GM18909 (cell line): ENCODE results near the gene TMX4.

ENCODE experiments used
- ATAC-seq: cut with Tn5 transposase; IDR thresholded peaks from one replicate; pipeline ENCODE4 v1.9.1; 2021; ENCODE audit warnings: mild to moderate bottlenecking; ENCODE audit not compliant: unreplicated experiment, poor library complexity

The TMX4 gene

DNA sequence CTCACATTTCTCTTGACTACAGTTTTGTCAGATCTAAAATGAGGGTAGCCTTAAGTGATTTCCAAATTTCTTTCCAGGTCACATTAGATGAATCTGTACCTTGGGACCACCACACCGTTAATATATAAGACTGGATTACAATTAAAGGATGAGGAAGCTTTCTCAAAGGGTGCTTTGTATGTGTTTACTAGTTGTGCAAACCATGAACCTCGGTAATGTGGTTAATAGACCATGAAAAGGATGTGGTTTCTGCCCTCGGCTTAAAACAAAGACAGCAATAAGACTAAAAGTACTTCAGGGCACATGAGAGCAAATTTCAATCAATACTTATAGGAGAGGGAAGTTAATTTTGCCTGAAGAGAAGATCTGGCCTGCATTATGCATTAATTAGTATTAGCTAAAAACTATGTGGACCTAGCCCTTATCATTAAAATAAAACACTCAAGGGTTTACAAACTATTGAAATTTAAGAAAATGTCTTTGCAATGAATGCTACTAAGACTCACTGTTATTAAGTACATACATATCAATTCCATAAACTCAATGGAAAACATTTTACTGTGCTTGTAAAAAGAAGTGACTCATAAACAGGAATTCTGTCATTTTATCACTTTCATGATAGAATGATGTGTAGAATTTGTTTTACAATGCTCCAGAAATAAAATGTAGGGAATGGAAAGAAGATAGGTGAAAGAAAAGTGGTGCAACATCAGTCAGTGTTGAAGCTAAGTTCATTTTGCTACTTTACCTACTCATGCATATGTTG is 936 bp upstream of the TMX4 start:
- ATAC-seq, result peak; percentile 54

DNA sequence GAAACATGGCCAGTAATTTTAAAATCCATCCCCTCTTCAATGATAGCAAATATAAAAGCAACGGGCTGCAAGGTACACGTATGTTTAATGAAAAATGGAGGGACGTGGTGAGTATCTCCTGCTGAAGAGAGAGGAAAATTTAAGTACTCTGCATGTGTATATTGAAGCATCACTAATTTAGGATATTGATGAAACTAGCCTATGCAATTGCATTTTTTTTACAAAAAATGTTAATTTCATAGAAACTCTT is 362 bp upstream of the TMX4 start:
- no peak for ATAC-seq

DNA sequence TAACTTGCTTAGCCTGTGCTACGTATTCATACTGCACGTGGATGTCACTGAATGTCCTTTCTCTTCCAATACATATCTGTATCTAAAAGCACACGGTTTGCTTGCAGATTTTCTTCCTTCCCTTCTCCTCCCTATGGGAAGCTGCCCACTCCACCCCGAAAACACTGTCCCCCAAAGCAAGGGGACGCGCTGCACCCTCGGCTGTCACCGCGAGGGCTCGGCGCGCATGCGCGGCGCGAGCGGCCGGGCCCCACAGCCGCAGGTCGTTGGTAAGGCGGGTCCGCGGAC is 659 bp downstream of the TMX4 start:
- peak; percentile 62 for ATAC-seq

DNA sequence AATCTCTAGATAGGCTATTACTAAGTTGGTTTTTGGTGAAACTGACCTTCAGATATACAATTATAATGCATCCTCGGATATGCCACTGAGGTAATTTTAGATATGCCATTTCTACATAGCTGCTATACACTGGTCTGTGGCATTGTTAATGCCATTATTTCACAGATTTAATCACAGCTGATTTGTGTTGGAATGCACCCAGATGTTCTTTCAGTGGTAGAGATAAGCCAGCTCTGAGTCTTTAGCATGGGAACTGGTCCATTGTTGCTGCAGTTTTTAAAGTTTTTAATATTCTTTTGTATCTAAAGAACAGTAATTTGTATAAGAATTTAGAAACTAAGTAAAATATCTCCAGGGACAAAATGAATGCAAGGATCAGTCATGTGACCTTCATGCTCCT is 6.8 kb downstream of the TMX4 start:
- ATAC-seq, result no peak

DNA sequence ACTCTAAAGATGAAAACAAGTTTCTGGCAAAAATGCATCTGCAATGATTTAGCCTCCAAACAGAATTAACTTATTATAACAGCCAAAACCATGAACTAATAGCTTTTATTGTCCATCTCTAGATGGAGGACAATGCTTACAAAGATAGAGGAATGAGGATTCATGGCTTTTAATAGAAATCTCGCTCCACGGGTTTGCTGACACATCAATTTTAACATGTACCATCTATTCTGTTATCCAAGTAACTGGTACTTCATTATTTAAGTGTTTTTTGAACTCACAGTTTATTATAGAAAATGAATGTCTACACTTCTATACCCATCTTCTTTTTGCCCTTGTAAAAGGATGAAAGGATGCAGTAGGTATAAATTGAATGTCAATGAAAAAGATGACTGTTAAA is 10.8 kb downstream of the TMX4 start:
- no peak for ATAC-seq

DNA sequence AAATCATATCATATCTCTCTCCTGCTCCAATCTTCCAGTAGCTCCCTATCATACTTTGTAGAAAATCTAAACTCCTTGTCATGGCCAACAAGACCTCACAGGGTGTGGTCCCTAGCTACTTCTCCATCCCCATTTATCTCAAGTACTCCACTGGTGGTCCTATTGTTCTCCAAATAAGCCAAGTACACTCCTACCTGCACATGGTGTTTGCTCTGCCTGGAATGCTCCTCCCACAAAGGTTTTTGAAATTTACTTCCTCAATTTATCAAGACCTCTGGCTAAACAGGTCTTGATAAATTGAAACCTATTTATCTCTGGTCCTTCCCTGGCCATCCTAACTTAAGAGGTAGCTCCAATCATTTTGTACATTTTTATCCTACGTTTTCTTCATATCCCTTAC is 12.1 kb downstream of the TMX4 start:
- ATAC-seq, result no peak

DNA sequence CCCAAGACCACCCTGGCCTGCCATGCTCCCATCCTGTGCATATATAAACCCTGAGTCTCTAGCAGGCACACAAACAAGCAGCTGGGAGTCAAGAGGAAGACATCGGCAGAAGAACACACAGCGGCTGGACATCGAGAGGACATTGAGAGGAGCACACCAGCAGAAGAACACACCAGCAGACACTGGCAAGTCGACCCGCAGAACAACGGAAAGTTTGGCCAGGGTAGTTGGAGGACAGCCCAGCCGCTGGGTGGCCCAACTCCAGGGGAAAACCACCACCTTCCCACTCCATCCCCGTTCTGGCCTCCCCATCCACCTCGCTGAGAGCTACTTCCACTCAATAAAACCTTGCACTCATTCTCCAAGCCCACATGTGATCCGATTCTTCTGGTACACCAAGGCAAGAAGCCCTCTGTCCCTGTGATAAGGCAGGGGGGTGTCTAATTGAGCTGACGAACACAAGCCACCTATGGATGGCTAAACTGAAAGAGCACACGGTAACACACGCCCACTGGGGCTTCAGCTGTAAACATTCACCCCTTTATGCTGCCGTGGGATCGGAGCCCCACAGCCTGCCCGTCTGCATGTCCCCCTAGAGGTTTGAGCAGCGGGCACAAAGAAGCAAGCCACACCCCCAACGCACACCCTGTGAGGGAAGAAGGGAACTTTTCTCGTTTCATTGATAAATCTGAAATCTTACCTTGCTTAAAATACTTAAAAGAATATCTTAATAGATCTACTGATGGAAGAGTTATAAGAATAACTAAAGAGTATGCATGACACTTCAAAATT is 13.8 kb downstream of the TMX4 start:
- ATAC-seq, result no peak

DNA sequence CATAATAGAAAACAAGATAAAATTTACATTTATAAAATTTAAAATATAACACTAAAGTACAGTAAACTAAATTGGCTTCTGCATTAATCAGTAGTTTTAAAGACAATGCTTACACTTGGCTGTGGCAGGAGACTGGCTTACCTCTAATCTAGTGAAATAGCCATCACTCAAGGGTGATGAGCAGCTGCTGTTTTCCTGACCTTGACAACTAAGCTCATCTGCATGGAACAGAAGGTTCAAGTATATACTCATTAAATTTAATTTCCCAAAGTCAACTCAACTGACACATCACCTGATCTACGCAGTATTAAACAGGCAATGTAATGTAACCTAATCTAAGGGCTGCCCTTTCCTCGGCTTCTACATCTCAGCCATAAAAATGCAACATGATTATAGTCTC is 14.5 kb downstream of the TMX4 start:
- ATAC-seq, result no peak

DNA sequence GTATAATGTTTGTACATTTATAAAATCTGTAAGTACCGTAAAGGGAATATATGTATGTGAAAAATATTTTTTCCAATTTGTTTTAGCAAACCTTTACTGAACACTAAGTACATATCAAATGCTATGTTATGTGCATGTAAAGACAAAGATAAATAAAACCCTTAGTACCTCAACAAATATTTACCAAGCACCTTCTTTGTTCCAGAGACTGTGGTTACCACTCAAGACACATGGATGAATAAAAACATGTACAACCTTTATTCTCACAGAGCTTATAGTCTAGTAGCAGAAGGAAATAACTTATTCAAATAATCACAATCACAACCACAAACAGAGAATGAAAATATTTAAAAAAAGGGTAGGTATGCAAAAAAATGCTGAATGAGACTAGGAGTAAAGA is 17.5 kb downstream of the TMX4 start:
- no peak for ATAC-seq

DNA sequence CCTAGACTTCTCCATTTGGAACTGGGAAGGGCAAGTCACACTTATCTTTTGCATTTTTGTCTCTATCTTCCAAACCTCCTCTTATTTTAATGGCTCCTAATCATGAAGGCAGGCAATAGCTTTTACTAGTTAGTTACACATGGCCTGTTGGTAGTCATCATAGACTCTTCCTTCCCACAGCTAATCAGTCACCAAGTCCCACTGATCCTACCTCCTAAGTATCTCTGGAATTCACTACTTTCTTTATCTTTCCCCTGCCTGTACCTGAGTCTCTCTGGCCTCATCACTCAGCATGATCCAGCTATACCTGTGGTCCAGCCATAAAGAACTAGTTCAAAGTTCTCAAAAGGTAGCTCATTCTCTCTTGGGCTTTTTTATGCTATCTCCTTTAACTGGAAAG is 18.8 kb downstream of the TMX4 start:
- no peak for ATAC-seq

DNA sequence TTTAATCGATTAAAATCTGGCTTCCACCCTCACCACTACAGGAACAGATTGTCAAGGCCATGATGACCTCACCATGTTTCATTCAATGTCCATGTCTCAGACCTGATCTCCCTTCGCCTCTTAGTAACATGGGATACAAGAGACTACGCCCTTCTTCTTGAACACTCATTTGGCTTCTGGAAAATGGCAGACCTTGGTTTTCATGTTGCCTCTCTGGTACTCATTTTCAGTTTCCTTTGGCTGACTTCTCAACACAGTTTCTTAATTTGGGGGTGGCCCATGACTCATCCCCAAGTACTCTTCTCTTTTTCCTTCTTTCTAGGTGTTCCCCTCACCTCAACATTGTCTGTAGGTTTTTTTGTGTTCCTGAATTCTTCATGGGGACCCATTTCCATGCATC is 22.7 kb downstream of the TMX4 start:
- ATAC-seq, result no peak

DNA sequence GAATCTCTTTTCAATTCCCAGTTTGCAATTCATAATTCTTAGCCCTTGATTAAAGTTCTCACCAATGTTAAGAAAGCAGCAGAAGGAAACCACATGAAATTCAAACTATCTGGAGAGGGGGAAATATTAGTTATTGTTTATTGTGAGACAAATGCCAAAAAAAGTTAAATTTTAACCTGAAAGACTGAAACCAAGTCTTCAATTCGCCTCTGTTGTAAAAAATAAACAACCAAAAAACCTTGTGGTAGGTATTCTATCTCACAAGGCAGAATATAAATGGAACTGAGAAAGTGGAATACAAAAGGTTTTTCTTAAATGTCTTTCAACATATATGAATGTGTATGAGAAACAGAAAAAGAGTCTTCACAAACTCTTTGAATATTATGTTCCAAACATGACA is 24.8 kb downstream of the TMX4 start:
- peak; percentile 62 for ATAC-seq

DNA sequence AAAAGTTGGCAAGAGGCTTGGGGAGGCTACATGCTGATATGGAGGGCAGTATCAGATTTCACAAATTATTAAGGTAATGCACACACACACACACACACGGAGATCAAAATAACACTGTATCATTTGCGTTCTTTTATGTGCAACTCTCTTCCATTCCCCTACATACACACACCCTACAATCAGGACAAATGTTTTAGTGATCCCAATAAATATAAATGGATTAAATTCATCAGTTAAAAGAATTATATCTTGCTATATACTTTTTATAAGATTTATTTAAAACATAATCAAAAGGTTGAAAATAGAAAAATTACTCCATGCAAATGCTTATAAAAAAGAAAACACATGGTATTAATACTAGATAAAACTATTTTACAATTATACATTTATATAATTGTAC is 25.9 kb downstream of the TMX4 start:
- no peak for ATAC-seq

DNA sequence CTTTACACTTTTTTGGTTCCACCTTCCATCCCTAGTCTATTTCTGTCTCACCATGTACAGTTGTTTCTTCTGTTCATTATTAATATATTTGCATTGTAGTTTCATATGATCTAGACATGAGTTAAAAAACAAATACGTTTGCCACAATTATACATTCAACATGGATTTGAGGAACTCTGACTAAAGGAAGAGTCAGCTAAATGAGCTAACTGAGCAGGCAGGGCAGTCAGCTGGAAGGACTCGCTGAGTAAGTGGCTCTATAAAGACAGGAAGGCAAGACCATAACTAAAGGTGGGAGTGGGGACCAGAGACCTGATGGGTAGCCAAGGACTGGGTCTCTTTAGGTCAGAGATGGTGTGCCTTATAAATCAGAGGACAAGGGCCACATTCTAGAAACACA is 26.3 kb downstream of the TMX4 start:
- ATAC-seq, result no peak

DNA sequence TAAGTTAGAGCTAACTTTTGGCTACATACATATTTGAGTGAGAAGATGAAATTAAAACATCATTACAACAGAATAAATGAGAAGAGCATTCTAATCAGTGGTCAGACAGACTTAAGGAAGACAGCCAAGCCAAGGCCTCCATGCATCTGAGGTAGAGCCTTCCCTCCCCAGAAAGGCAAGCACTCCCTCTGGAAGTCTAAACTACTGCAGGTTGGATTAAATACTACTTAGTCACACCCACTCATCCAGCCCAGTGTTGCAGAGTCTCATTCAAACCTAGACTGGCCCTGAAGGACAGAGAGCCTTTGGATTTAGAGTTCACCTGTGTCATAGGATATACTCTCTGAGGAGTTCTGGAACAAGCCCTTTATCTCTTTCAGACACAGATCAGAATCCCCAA is 29.2 kb downstream of the TMX4 start:
- ATAC-seq, result no peak

DNA sequence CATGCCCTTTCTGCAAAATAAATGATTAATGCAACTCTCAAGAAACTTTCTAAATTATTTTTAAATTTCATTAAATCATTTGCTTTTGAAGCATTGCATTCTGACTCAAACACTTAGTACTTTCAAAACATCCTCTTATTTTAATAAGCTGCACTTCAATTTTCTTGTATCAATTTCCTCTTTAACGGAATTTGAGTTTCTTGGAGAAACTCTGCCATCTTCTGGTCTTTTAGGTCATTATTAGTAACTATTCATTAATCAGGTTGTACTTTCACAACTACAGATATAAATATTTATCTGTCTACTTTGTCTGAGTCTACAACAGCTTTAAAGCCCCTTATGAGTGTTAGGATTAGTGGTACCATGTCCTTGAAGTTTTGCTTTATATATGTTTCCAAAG is 30.2 kb downstream of the TMX4 start:
- ATAC-seq, result no peak

DNA sequence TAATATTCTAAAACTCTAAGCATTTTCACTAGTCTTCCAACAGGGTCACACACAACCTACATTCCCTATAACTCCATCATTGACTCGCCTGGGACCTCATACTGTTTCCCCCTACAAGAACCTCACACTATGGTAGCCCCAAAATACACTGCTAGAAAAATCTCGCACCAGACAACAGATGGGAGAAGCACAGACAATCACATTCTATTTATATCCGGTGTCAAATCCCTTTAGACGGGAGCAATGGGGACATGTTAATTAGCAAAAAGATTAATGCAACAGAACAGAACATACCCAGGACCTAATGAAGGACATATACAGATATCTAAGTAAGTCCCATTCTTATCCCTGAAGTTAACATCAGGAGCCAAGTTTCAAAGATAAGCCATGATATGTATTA is 33.6 kb downstream of the TMX4 start:
- no peak for ATAC-seq

DNA sequence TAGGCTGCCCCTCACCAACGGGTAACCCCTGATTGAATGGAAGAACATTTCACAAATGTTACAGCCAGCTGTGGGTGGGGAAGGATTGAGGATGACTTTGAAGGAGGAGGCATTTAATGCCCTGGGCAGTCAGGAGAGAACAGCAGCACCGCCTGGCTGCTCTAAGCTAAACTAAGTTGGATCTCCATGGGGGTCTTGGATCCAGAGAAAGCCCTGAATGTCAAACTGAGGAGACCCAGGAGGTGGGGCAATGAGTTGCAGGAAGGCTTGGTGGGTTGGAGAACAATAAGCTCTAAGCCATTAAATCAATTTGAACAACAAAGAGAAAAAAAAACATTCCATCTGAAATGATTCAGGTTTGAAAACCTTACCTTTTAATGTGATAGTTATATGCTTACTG is 35.4 kb downstream of the TMX4 start:
- no peak for ATAC-seq

DNA sequence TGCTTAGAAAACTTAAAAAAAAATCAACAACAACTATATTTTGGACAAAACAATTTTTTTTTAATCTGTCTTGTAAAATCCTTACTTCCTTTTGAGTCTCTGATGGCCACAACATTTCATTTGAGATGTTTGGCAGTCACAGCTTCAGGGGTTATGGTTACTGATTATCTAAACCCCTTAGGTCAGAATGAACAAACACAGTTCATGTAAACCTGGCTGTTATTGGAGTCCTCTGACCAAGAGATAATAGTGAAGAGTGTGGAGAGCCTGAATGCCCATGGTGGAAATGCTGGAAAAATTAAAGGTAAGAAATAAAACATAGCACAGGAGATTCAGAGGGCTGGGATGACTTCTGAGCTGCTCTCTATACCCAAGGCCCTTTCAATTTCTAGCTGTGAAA is 38.2 kb downstream of the TMX4 start:
- no peak for ATAC-seq

DNA sequence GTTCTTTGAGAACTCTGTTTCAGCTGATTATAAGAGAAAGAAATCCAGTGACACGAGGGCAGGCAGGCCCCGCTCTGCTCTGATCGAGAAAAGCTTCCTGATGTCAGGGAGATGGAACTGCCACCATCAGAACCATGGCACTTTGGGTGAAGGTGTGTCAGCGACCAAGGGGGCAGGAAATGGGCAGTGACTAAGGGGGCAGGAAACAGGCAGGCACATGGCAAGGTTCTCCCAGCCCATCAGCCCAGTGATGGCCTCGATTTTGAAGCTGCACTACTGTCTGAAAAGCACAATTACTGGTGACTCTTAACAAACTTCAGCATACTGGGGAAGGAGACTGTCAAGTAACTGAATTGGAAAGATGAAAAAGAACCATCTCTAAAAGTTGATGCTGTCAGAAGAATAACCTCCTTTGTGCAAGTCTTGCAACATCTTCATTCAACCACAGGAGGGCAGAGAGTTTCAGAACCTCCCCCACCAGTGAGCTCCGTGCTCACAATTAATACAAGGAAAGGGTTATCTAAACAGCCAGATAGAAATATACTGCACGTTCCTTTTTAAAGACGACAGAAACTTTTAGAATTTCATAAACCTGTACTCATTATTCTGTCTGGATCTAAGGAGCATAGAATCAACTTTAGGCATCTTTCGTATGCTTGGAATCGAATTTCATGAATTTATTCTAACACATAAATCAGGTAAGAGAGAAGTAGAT is 39.1 kb downstream of the TMX4 start:
- ATAC-seq, result peak; percentile 89

DNA sequence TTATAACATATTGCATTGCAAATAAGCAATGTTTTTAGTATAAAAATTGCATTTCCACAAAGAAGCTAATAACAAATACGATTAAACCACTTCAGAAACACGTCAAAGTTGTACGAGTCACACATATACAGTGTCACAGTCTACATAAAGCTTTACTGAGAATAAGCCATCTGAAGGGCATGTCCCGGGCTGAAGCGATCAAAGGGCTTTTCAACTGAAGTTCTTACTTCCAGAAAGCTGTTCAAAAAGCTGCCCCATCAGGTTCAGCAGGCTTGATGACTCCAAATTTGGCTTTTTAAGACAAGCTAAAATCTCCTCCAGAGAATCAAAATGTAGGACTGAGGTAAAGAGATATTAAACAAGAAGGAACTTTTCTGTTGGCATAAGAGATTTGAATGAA is 41.9 kb downstream of the TMX4 start:
- ATAC-seq, result no peak

DNA sequence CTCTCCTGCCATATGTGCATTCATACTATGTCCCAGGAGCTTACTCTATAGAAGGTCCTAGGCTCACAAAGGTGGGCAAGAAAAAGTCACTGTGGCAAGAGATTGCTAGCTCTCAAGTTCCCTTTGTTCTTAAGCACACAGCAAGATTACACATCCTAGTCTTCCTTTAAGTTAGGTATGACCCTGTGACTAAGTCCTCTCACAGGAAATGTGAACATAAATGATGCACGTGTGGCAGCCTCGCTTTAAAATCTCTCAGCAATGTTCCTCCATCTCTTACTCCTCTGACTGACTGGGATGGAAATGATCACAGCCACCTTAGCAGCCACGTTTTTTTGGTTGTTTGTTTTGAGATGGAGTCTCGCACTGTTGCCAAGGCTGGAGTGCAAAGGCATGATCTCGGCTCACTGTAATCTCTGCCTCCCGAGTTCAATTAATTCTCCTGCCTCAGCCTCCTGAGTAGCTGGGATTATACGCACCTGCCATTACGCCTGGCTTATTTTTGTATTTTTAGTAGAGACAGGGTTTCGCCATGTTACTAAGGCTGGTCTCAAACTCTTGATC is 43.6 kb downstream of the TMX4 start:
- ATAC-seq, result no peak
